ENCODE data around the gene TRIM44. TPM values are rescaled to one million over a fixed set of nuclear protein-coding genes. Genes with fewer than 3 reads are reported as not detected.

The TRIM44 gene
- polyA plus RNA-seq, 1 donor (not counting 4 experiments of a cell fraction or from before 2014, with no cell fraction given) = 48.3 TPM

GRCh38 chr11:35736952-35737351 lies 74.4 kb downstream of the TRIM44 start:
- H3K36me3 ChIP-seq (ENCODE audit: control insufficient read depth in 2 of 2, extremely low read depth in 1 of 2, insufficient read depth in 2 of 2, low read length in 2 of 2) = peaks cover 5 to 8% of the 10 kb centered on the region in 2 experiments
- dilution Hi-C loops (cut with MboI; ENCODE audit: extremely low pct_ligation_motif_present, low sequenced_read_pairs) = no loop called here
- no peak for DNase-seq (ENCODE audit: low read depth, low spot score)
- no peaks in the 10 kb centered on the region for H3K79me2 ChIP-seq (ENCODE audit: control insufficient read depth, insufficient read depth, low read length)
- H3K9ac ChIP-seq (ENCODE audit: control insufficient read depth, extremely low read depth, insufficient read depth, low read length) = no peak overlapping the region
- H2AFZ ChIP-seq (ENCODE audit: control insufficient read depth, low read length) = no peak overlapping the region
- no peak for TF ChIP-seq EZH2 (IDR thresholded peaks at IDR 0.05; ENCODE audit: low read length)
- TF ChIP-seq, protein P1, sequence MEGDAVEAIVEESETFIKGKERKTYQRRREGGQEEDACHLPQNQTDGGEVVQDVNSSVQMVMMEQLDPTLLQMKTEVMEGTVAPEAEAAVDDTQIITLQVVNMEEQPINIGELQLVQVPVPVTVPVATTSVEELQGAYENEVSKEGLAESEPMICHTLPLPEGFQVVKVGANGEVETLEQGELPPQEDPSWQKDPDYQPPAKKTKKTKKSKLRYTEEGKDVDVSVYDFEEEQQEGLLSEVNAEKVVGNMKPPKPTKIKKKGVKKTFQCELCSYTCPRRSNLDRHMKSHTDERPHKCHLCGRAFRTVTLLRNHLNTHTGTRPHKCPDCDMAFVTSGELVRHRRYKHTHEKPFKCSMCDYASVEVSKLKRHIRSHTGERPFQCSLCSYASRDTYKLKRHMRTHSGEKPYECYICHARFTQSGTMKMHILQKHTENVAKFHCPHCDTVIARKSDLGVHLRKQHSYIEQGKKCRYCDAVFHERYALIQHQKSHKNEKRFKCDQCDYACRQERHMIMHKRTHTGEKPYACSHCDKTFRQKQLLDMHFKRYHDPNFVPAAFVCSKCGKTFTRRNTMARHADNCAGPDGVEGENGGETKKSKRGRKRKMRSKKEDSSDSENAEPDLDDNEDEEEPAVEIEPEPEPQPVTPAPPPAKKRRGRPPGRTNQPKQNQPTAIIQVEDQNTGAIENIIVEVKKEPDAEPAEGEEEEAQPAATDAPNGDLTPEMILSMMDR (optimal IDR thresholded peaks at IDR 0.05 in 1 of 3, IDR thresholded peaks at IDR 0.05 in 1 of 3, conservative IDR thresholded peaks at IDR 0.05 in 1 of 3; ENCODE audit: extremely low read depth in 1 of 3, insufficient read depth in 2 of 3, low read length in 3 of 3) = no peak
- FAIRE-seq = no peak
- no peak overlapping the region for H3K4me2 ChIP-seq (ENCODE audit: control insufficient read depth, extremely low read depth, insufficient read depth, low read depth, low read length)
- no peaks in the 10 kb centered on the region for H4K20me1 ChIP-seq (ENCODE audit: control insufficient read depth, extremely low read depth, insufficient read depth, low read length)
- H3K4me1 ChIP-seq (ENCODE audit: control insufficient read depth, extremely low read depth, insufficient read depth, low read length) = no peaks in the 10 kb centered on the region
- no peaks in the 10 kb centered on the region for H3K9me3 ChIP-seq (ENCODE audit: control insufficient read depth, low read depth, low read length)
- H3K27ac ChIP-seq (ENCODE audit: control insufficient read depth, insufficient read depth, low read length) = no peak overlapping the region
- H3K27me3 ChIP-seq (ENCODE audit: control insufficient read depth, extremely low read depth, insufficient read depth, low read length) = no peaks in the 10 kb centered on the region
- no peaks in the 10 kb centered on the region for H3K9me1 ChIP-seq (ENCODE audit: control insufficient read depth, extremely low read depth, insufficient read depth, low read length)
- no peak overlapping the region for H3K4me3 ChIP-seq (ENCODE audit: control insufficient read depth in 2 of 3, extremely low read depth in 1 of 3, insufficient read depth in 2 of 3, low read depth in 1 of 3, low read length in 3 of 3)

DNA sequence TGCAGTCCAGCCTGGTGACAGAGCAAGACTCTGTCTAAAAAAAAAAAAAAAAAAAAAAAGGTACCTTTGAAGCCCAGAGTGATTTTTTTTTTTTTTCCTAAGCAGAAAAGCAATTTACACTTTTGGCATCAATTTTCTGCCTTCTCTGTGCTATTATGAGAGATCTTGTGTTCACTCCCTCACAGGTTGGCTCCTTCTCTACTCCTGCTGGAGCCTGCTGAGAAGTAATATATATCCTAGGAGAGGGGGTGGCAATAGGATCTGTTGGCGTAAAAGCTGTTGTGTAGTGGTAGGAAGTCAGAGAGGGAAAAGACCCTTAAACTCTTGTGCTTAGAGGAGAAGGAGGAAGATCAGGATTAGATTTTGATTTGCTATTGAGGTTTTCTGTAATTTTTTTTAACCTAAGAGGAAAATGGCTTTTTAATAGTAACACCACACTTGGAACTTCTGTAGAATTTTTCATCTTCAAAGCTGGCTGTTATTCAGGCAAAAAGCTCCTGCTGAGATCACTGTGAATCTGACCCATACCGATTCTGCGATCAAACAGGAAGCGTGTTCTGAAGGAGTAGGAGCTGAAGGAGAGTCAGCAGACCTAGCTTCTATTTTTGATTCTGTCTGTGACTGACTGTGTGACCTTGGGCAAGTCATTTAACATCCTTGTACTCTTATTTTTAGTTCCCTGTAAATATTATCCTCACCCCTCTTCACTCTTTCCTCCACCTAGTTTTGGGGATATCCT lies 77.7 kb downstream of the TRIM44 start:
- Histone ChIP-seq H3K9ac (ENCODE audit: control insufficient read depth, extremely low read depth, insufficient read depth, low read length) (no peak overlapping the region), H4K20me1 (ENCODE audit: control insufficient read depth, extremely low read depth, insufficient read depth, low read length) (no peaks in the 10 kb centered on the region), H3K9me1 (ENCODE audit: control insufficient read depth, extremely low read depth, insufficient read depth, low read length) (no peaks in the 10 kb centered on the region), H3K36me3 (ENCODE audit: control insufficient read depth in 2 of 2, extremely low read depth in 1 of 2, insufficient read depth in 2 of 2, low read length in 2 of 2) (peaks cover 5 to 8% of the 10 kb centered on the region in 2 experiments), H3K4me3 (ENCODE audit: control insufficient read depth in 2 of 3, extremely low read depth in 1 of 3, insufficient read depth in 2 of 3, low read depth in 1 of 3, low read length in 3 of 3) (no peak overlapping the region), H3K4me2 (ENCODE audit: control insufficient read depth, extremely low read depth, insufficient read depth, low read depth, low read length) (no peak overlapping the region), H3K9me3 (ENCODE audit: control insufficient read depth, low read depth, low read length) (no peaks in the 10 kb centered on the region), H3K4me1 (ENCODE audit: control insufficient read depth, extremely low read depth, insufficient read depth, low read length) (no peaks in the 10 kb centered on the region), H3K79me2 (ENCODE audit: control insufficient read depth, insufficient read depth, low read length) (no peaks in the 10 kb centered on the region), H3K27ac (ENCODE audit: control insufficient read depth, insufficient read depth, low read length) (no peak overlapping the region), H3K27me3 (ENCODE audit: control insufficient read depth, extremely low read depth, insufficient read depth, low read length) (no peaks in the 10 kb centered on the region), H2AFZ (ENCODE audit: control insufficient read depth, low read length) (no peak overlapping the region)
- dilution Hi-C loops (cut with MboI; ENCODE audit: extremely low pct_ligation_motif_present, low sequenced_read_pairs) = no loop called here
- no peak for DNase-seq (ENCODE audit: low read depth, low spot score)
- TF ChIP-seq, protein P1 (optimal IDR thresholded peaks at IDR 0.05 in 1 of 3, IDR thresholded peaks at IDR 0.05 in 1 of 3, conservative IDR thresholded peaks at IDR 0.05 in 1 of 3; ENCODE audit: extremely low read depth in 1 of 3, insufficient read depth in 2 of 3, low read length in 3 of 3) = no peak
- no peak for TF ChIP-seq EZH2 (IDR thresholded peaks at IDR 0.05; ENCODE audit: low read length)
- no peak for FAIRE-seq
